NB4 (cell line): ENCODE measurements around the gene OR52H1.

Experiments used
- DNase-seq: peaks from one replicate; pipeline ENCODE4 v3.0.0; 2010; ENCODE audit warnings: low read depth
- H3K4me3 ChIP-seq: one replicate; pipeline ENCODE4 v1.5.1; 2011; ENCODE audit warnings: mild to moderate bottlenecking, low read depth, low read length, moderate library complexity
- MAX ChIP-seq: IDR thresholded peaks from 2 replicates; pipeline ENCODE4 v1.6.1; 2011; ENCODE audit warnings: low read depth, low read length
- MYC ChIP-seq: IDR thresholded peaks from 2 replicates; pipeline ENCODE4 v1.6.1; 2011; ENCODE audit warnings: low read depth, low read length
- POLR2A ChIP-seq: IDR thresholded peaks from 2 replicates; pipeline ENCODE4 v1.6.1; 2011; ENCODE audit warnings: mild to moderate bottlenecking; ENCODE audit not compliant: insufficient read length; ENCODE audit errors: extremely low read depth
- TF ChIP-seq, protein P1 (sequence below): IDR thresholded peaks from one replicate; pipeline ENCODE4 v1.5.1; 2012; ENCODE audit warnings: low read depth, low read length

The OR52H1 gene

GRCh38 chr11:5547982-5548381 lies 358 bp downstream of the OR52H1 start:
- no peak for DNase-seq
- TF ChIP-seq, protein P1, sequence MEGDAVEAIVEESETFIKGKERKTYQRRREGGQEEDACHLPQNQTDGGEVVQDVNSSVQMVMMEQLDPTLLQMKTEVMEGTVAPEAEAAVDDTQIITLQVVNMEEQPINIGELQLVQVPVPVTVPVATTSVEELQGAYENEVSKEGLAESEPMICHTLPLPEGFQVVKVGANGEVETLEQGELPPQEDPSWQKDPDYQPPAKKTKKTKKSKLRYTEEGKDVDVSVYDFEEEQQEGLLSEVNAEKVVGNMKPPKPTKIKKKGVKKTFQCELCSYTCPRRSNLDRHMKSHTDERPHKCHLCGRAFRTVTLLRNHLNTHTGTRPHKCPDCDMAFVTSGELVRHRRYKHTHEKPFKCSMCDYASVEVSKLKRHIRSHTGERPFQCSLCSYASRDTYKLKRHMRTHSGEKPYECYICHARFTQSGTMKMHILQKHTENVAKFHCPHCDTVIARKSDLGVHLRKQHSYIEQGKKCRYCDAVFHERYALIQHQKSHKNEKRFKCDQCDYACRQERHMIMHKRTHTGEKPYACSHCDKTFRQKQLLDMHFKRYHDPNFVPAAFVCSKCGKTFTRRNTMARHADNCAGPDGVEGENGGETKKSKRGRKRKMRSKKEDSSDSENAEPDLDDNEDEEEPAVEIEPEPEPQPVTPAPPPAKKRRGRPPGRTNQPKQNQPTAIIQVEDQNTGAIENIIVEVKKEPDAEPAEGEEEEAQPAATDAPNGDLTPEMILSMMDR, result no peak
- no peak for TF ChIP-seq MAX
- no peak for TF ChIP-seq POLR2A
- no peak for TF ChIP-seq MYC
- no peak overlapping the region for H3K4me3 ChIP-seq

GRCh38 chr11:5546457-5546856 lies 1.9 kb downstream of the OR52H1 start:
- DNase-seq, result no peak
- TF ChIP-seq, protein P1, result no peak
- TF ChIP-seq MAX (no peak), MYC (no peak), POLR2A (no peak)
- H3K4me3 ChIP-seq, result no peak overlapping the region

DNA sequence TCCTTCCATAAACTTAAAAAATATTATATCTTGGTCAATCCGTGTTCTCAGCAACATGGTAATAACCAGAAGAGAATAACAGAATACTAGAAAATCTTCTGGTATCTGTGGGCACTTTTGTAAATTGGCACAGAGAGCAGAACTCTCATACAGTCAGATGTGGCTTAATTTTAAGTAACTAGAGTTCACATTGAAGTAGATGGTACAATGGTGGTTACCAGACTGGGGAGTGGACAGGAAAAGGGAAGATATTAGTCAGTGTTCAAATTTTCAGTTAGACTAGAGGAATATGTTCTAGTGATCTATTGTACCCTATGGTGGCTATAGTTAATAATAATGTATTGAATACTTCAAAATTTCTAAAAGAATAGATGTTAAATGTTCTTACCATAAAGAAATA lies 6.9 kb downstream of the OR52H1 start:
- no peak for DNase-seq
- TF ChIP-seq MAX (no peak), MYC (no peak), POLR2A (no peak)
- TF ChIP-seq, protein P1, result no peak
- no peak overlapping the region for H3K4me3 ChIP-seq

DNA sequence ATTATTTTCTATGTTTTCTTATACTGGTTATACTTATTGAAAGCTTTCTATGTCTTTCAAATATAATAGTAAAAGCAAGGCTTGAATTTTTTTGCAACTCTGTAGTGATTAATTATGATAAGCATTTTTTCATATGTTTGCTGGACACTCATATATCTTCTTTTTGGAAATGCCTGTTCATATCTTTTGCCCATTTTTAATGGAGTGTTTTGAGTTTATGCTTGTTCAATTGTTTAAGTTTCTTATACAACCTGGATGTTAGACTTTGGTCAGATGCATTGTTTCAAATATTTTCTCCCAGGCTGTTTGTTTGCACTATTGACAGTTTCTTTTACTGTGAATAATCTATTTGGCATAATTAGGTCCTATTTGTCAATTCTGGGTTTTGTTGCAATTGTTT lies 11.9 kb downstream of the OR52H1 start:
- no peak overlapping the region for H3K4me3 ChIP-seq
- no peak for DNase-seq
- TF ChIP-seq, protein P1, result no peak
- TF ChIP-seq MAX (no peak), MYC (no peak), POLR2A (no peak)

DNA sequence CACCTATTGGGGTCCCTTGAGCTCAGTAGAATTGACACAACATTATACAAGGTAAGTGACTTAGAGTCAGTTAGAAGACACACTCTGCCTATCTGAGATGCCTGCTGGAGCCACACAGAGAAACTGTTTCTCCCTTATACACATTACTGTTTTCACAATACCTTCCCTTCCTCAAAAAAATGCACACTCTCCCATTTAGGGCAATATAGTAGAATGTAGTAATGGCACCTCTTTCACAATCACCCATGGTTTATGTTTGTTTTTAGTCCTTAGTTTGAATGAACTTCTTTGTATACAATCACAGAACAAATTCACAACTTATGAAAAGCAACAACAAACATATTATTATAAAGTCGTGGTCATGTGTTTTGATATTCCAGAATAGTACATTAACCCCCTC lies 14.3 kb downstream of the OR52H1 start:
- no peak for TF ChIP-seq MAX
- TF ChIP-seq, protein P1, result no peak
- TF ChIP-seq MYC, result no peak
- no peak for TF ChIP-seq POLR2A
- H3K4me3 ChIP-seq, result no peak overlapping the region
- peak; percentile 3 for DNase-seq

- DNase-seq, result no peak
- no peak overlapping the region for H3K4me3 ChIP-seq
- TF ChIP-seq, protein P1, result no peak
- TF ChIP-seq MYC (no peak), POLR2A (no peak), MAX (no peak)
Measured at GRCh38 chr11:5531053-5531831, 17.1 kb downstream of the OR52H1 start.
